Stomach (tissue), 4 donors: ENCODE results near the gene C1orf226.

Experiments
- EP300 ChIP-seq: sonication (generic); formaldehyde crosslinking; IDR thresholded peaks from one replicate; pipeline ENCODE4 v1.6.1; 2017; ENCODE audit warnings: antibody characterized with exemption
- POLR2A ChIP-seq, 4 donors: fragments of 450-650 bp; IDR thresholded peaks; one replicate each; pipeline ENCODE4 v1.6.1; 2016; ENCODE audit warnings: antibody characterized with exemption in 4 of 4, control low read depth in 2 of 4, mild to moderate bottlenecking in 1 of 4, moderate library complexity in 1 of 4
- POLR2AphosphoS5 ChIP-seq, 3 donors: sonication (generic); formaldehyde crosslinking; IDR thresholded peaks; one replicate each; pipeline ENCODE4 v1.6.1; 2016; ENCODE audit warnings: antibody characterized with exemption in 3 of 3
- TF ChIP-seq, protein P1 (sequence below), 7 experiments: fragments of 450-650 bp in 4 of 7; fragments of 200-600 bp in 3 of 7; sonication (generic) in 3 of 7; IDR thresholded peaks; one replicate each; pipeline ENCODE4 v1.5.1; 2016 to 2019; ENCODE audit warnings: antibody characterized with exemption in 7 of 7, control low read depth in 2 of 7, mild to moderate bottlenecking in 1 of 7

DNA sequence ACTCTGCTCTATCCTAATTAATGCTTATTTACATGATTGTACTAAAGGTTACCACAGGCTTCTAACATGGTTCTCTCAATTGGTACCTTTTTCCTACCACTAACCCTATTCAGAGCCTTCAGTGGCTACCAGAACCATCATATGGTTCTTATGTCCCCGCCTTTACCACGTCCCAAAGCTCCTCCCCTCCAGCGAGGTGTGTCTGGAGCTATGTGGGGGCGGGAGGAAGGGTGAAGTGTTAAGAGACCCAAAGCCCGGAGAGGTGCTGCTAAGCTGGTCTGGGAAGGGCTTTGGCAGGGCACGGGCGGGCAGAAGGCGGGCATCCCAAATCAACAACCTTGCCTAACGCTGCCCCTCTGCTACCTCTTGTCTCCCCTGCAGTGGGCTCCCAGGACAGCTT, 14.9 kb upstream of the C1orf226 start:
- TF ChIP-seq, protein P1, sequence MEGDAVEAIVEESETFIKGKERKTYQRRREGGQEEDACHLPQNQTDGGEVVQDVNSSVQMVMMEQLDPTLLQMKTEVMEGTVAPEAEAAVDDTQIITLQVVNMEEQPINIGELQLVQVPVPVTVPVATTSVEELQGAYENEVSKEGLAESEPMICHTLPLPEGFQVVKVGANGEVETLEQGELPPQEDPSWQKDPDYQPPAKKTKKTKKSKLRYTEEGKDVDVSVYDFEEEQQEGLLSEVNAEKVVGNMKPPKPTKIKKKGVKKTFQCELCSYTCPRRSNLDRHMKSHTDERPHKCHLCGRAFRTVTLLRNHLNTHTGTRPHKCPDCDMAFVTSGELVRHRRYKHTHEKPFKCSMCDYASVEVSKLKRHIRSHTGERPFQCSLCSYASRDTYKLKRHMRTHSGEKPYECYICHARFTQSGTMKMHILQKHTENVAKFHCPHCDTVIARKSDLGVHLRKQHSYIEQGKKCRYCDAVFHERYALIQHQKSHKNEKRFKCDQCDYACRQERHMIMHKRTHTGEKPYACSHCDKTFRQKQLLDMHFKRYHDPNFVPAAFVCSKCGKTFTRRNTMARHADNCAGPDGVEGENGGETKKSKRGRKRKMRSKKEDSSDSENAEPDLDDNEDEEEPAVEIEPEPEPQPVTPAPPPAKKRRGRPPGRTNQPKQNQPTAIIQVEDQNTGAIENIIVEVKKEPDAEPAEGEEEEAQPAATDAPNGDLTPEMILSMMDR (IDR thresholded peaks at IDR 0.05) = no peak
- TF ChIP-seq POLR2AphosphoS5 (IDR thresholded peaks at IDR 0.05) (no peak), POLR2A (IDR thresholded peaks at IDR 0.05) (no peak), EP300 (no peak)
